Stimulated activated CD4-positive, alpha-beta T cell treated with anti-CD3 and anti-CD28 coated beads, Interleukin-2, amount 100 ng/mL, for 4 hours (primary cell): ENCODE measurements around the gene TCF4.
A peak's percentile ranks its signal among the peaks of the same experiment; 100 is the strongest.

Experiments used
- DNase-seq: peaks from one replicate; pipeline ENCODE4 v3.0.0-alpha.2; 2020; ENCODE audit warnings: low read depth

TCF4 gene

GRCh38 chr18:55503167-55503820 lies 84.7 kb downstream of the TCF4 start:
- no peak for DNase-seq

GRCh38 chr18:55501982-55502710 lies 85.8 kb downstream of the TCF4 start:
- no peak for DNase-seq

GRCh38 chr18:55501579-55501978 lies 86.4 kb downstream of the TCF4 start:
- no peak for DNase-seq

- no peak for DNase-seq
Observed at GRCh38 chr18:55500316-55501086, 87.5 kb downstream of the TCF4 start.

GRCh38 chr18:55499526-55499925 lies 88.5 kb downstream of the TCF4 start:
- no peak for DNase-seq

- no peak for DNase-seq
Observed at GRCh38 chr18:55497825-55498403, 90.1 kb downstream of the TCF4 start.

- DNase-seq = no peak
Observed at GRCh38 chr18:55494899-55495298, 93.1 kb downstream of the TCF4 start.

GRCh38 chr18:55494441-55494840 lies 93.6 kb downstream of the TCF4 start:
- no peak for DNase-seq

- no peak for DNase-seq
Observed at GRCh38 chr18:55491616-55492015, 96.4 kb downstream of the TCF4 start.

- no peak for DNase-seq
Observed at GRCh38 chr18:55489034-55489986, 98.7 kb downstream of the TCF4 start.

GRCh38 chr18:55488473-55488872 lies 99.5 kb downstream of the TCF4 start:
- DNase-seq = no peak

GRCh38 chr18:55487997-55488396 lies 100.0 kb downstream of the TCF4 start:
- DNase-seq = no peak

- no peak for DNase-seq
Observed at GRCh38 chr18:55486936-55487335, 101.1 kb downstream of the TCF4 start.

GRCh38 chr18:55485666-55486065 lies 102.3 kb downstream of the TCF4 start:
- DNase-seq = no peak

GRCh38 chr18:55484773-55485172 lies 103.2 kb downstream of the TCF4 start:
- DNase-seq = no peak

- no peak for DNase-seq
Observed at GRCh38 chr18:55483266-55483871, 104.6 kb downstream of the TCF4 start.

GRCh38 chr18:55479656-55480420 lies 108.2 kb downstream of the TCF4 start:
- DNase-seq = no peak

- DNase-seq = no peak
Observed at GRCh38 chr18:55477860-55478581, 110.0 kb downstream of the TCF4 start.

- DNase-seq = peak; percentile 11
Observed at GRCh38 chr18:55477499-55477859, 110.5 kb downstream of the TCF4 start.

- DNase-seq = no peak
Observed at GRCh38 chr18:55475916-55476315, 112.1 kb downstream of the TCF4 start.
